Measurements from ENCODE around the gene KIF25.

KIF25 gene

GRCh38 chr6:168049277-168049676 is 51.8 kb downstream of the KIF25 start:
- TF ChIP-seq CREB1 (IDR thresholded peaks at IDR 0.05; ENCODE audit: low read depth) (no peak), EGR1 (IDR thresholded peaks at IDR 0.05) (no peak), EP300 (IDR thresholded peaks at IDR 0.05; ENCODE audit: borderline replicate concordance) (no peak), TCF12 (IDR thresholded peaks at IDR 0.05; ENCODE audit: low read depth) (no peak), RAD21 (IDR thresholded peaks at IDR 0.05; ENCODE audit: low read depth) (no peak), TEAD4 (IDR thresholded peaks at IDR 0.05) (no peak), CEBPB (IDR thresholded peaks at IDR 0.05) (no peak), TAF1 (IDR thresholded peaks at IDR 0.05; ENCODE audit: low read depth) (no peak)
- TF ChIP-seq, protein P1, sequence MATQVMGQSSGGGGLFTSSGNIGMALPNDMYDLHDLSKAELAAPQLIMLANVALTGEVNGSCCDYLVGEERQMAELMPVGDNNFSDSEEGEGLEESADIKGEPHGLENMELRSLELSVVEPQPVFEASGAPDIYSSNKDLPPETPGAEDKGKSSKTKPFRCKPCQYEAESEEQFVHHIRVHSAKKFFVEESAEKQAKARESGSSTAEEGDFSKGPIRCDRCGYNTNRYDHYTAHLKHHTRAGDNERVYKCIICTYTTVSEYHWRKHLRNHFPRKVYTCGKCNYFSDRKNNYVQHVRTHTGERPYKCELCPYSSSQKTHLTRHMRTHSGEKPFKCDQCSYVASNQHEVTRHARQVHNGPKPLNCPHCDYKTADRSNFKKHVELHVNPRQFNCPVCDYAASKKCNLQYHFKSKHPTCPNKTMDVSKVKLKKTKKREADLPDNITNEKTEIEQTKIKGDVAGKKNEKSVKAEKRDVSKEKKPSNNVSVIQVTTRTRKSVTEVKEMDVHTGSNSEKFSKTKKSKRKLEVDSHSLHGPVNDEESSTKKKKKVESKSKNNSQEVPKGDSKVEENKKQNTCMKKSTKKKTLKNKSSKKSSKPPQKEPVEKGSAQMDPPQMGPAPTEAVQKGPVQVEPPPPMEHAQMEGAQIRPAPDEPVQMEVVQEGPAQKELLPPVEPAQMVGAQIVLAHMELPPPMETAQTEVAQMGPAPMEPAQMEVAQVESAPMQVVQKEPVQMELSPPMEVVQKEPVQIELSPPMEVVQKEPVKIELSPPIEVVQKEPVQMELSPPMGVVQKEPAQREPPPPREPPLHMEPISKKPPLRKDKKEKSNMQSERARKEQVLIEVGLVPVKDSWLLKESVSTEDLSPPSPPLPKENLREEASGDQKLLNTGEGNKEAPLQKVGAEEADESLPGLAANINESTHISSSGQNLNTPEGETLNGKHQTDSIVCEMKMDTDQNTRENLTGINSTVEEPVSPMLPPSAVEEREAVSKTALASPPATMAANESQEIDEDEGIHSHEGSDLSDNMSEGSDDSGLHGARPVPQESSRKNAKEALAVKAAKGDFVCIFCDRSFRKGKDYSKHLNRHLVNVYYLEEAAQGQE (IDR thresholded peaks at IDR 0.05; ENCODE audit: low read depth): no peak

- TF ChIP-seq RAD21 (IDR thresholded peaks at IDR 0.05; ENCODE audit: low read depth) (no peak), TCF12 (IDR thresholded peaks at IDR 0.05; ENCODE audit: low read depth) (no peak), FOXM1 (IDR thresholded peaks at IDR 0.05; ENCODE audit: borderline replicate concordance, low read depth) (no peak), USF1 (IDR thresholded peaks at IDR 0.05) (no peak)
Observed at GRCh38 chr6:168049706-168050224, 52.3 kb downstream of the KIF25 start.

DNA sequence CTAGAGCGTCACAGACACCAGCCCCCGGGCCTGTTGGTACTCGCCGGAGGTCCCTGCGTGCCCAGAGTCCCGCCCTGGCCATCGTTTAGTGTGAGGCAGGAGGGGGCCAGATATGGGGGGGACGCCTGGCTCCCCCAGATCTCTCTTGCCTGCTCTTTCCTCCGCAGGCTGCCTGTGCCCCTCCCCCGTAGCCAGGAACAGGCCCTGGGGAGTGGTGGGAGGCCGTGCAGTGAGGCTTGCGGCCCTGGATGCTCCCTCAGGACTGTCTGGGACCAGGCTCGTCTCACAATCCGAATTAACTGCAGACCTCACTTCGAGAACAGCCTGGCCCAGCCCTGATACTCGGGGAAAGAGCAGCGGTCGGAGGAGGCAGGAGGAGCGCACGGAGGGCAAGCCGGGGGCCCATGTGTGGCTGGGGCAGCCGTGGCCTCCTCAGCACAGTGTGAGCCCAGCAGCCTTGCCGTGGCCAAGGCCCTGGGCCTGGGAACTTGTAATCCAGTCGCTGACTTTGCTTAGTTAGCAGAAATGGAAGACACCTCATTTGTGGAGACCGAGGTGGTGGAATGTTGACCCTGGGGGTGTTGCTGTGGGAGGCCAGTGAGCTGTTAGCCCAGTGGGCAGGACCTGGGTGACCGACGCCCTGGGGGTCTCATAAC is 52.9 kb downstream of the KIF25 start:
- TF ChIP-seq TCF12 (IDR thresholded peaks at IDR 0.05; ENCODE audit: low read depth): no peak
- TF ChIP-seq, protein P2, sequence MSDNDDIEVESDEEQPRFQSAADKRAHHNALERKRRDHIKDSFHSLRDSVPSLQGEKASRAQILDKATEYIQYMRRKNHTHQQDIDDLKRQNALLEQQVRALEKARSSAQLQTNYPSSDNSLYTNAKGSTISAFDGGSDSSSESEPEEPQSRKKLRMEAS (IDR thresholded peaks at IDR 0.05): no peak

DNA sequence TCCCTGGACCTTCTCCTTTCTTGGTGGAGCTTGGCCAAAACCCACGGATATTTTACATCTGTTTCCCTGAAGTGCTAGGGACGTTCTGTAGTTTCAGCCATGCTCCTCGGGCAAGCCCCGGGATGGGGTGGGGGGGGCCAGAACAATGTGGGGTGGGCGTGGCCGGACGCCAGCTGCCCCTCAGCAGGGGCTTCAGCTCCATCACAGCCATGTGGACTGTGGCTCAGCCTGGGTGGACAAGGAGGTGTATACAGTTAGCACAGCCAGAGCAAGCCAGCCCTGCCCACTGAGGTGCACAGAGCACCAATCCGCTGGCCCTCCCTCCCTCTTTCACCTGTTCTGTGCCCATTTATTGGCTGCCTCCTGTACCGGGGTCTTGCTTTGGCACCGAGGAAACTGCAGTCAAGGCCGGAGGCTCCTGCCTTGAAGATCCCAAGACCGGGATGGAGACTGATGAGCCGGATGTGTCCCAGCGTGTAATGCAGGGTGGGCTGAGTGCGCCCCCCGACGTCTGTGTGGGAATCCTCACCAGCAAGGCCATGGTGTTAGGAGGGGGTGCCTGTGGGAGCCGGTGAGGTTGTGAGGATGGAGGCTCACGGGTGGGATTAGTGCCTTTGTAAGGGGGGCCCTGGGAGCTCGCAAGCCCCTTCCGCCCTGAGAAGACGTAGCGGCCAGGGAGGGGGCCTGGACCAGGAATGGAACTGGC is 53.6 kb downstream of the KIF25 start:
- TF ChIP-seq EGR1 (IDR thresholded peaks at IDR 0.05): no peak
- TF ChIP-seq USF1 (IDR thresholded peaks at IDR 0.05): no peak
- no peak for TF ChIP-seq EP300 (IDR thresholded peaks at IDR 0.05; ENCODE audit: borderline replicate concordance)
- TF ChIP-seq RAD21 (IDR thresholded peaks at IDR 0.05; ENCODE audit: low read depth): no peak
- no peak for TF ChIP-seq CEBPB (IDR thresholded peaks at IDR 0.05)
- no peak for TF ChIP-seq ZBTB7A (IDR thresholded peaks at IDR 0.05; ENCODE audit: low read depth)
- TF ChIP-seq FOXM1 (IDR thresholded peaks at IDR 0.05; ENCODE audit: borderline replicate concordance, low read depth): no peak
- TF ChIP-seq TEAD4 (IDR thresholded peaks at IDR 0.05): no peak
- no peak for TF ChIP-seq YY1 (IDR thresholded peaks at IDR 0.05; ENCODE audit: low read depth)
- TF ChIP-seq, protein P2 (IDR thresholded peaks at IDR 0.05): no peak
- TF ChIP-seq, protein P1 (IDR thresholded peaks at IDR 0.05; ENCODE audit: low read depth): no peak
- TF ChIP-seq TCF12 (IDR thresholded peaks at IDR 0.05; ENCODE audit: low read depth): no peak
- no peak for TF ChIP-seq CREB1 (IDR thresholded peaks at IDR 0.05; ENCODE audit: low read depth)
- no peak for TF ChIP-seq NFIC (IDR thresholded peaks at IDR 0.05)

- TF ChIP-seq CREB1 (IDR thresholded peaks at IDR 0.05; ENCODE audit: low read depth) (no peak), RAD21 (IDR thresholded peaks at IDR 0.05; ENCODE audit: low read depth) (no peak), TAF1 (IDR thresholded peaks at IDR 0.05; ENCODE audit: low read depth) (no peak), FOXM1 (IDR thresholded peaks at IDR 0.05; ENCODE audit: borderline replicate concordance, low read depth) (no peak), EGR1 (IDR thresholded peaks at IDR 0.05) (no peak), TEAD4 (IDR thresholded peaks at IDR 0.05) (no peak), USF1 (IDR thresholded peaks at IDR 0.05) (no peak), YY1 (IDR thresholded peaks at IDR 0.05; ENCODE audit: low read depth) (no peak), CEBPB (IDR thresholded peaks at IDR 0.05) (no peak)
- TF ChIP-seq, protein P2 (IDR thresholded peaks at IDR 0.05): no peak
- TF ChIP-seq, protein P1 (IDR thresholded peaks at IDR 0.05; ENCODE audit: low read depth): no peak
Observed at GRCh38 chr6:168051648-168052047, 54.2 kb downstream of the KIF25 start.

Measured in Ishikawa (cell line).